DOHH2 (cell line): ENCODE results near the gene ETV6.

Source experiments
- H3F3A ChIP-seq: fragments of 200-600 bp; sonication (generic), shearing (Covaris generic); 2 replicates; pipeline ENCODE4 v1.6.0; 2016; ENCODE audit warnings: antibody characterized with exemption, mild to moderate bottlenecking; ENCODE audit not compliant: control insufficient read depth, insufficient read depth
- H3K27ac ChIP-seq: fragments of 200-600 bp; sonication (generic); 2 replicates; pipeline ENCODE4 v1.5.1; 2014; ENCODE audit warnings: low read depth, mild to moderate bottlenecking, low read length, moderate library complexity
- H3K27me3 ChIP-seq: fragments of 200-600 bp; sonication (generic); 2 replicates; pipeline ENCODE4 v1.6.1; 2014; ENCODE audit warnings: mild to moderate bottlenecking, low read length, mixed read lengths; ENCODE audit not compliant: control insufficient read depth
- H3K36me3 ChIP-seq: fragments of 200-600 bp; sonication (generic); 2 replicates; pipeline ENCODE4 v1.6.1; 2014; ENCODE audit warnings: mild to moderate bottlenecking, low read length, moderate library complexity, mixed read lengths; ENCODE audit not compliant: control insufficient read depth
- H3K4me1 ChIP-seq: fragments of 200-600 bp; sonication (generic); 2 replicates; pipeline ENCODE4 v1.6.1; 2014; ENCODE audit warnings: mild to moderate bottlenecking, low read length, mixed read lengths; ENCODE audit not compliant: control insufficient read depth
- H3K4me2 ChIP-seq: fragments of 200-600 bp; sonication (generic); 2 replicates; pipeline ENCODE4 v1.6.0; 2014; ENCODE audit warnings: mild to moderate bottlenecking, low read length, moderate library complexity
- H3K4me3 ChIP-seq: fragments of 200-600 bp; sonication (generic); 2 replicates; pipeline ENCODE4 v1.5.1; 2014; ENCODE audit warnings: mild to moderate bottlenecking, low read length, mixed read lengths
- H3K79me2 ChIP-seq: fragments of 200-600 bp; sonication (generic); 2 replicates; pipeline ENCODE4 v1.6.1; 2014; ENCODE audit warnings: mild to moderate bottlenecking, low read length, mixed read lengths; ENCODE audit not compliant: control insufficient read depth
- H3K9me2 ChIP-seq: fragments of 200-600 bp; sonication (generic); replicated peaks from 2 replicates; pipeline ENCODE4 v1.6.1; 2014; ENCODE audit warnings: mild to moderate bottlenecking, low read length, mixed read lengths; ENCODE audit not compliant: control insufficient read depth
- H3K9me3 ChIP-seq: fragments of 200-600 bp; sonication (generic); 2 replicates; pipeline ENCODE4 v1.6.1; 2014; ENCODE audit warnings: antibody characterized with exemption, low read length, mixed read lengths; ENCODE audit not compliant: control insufficient read depth, insufficient read depth
- H4K20me1 ChIP-seq: fragments of 200-600 bp; sonication (generic); 2 replicates; pipeline ENCODE4 v1.6.0; 2014; ENCODE audit warnings: low read depth, mild to moderate bottlenecking, antibody characterized with exemption, low read length, moderate library complexity; ENCODE audit not compliant: control insufficient read depth, insufficient read depth
- EZH2phosphoT487 ChIP-seq: fragments of 200-600 bp; sonication (generic); IDR thresholded peaks from 2 replicates; pipeline ENCODE4 v1.6.1; 2017; ENCODE audit warnings: borderline replicate concordance, mild to moderate bottlenecking, antibody characterized with exemption, low read length, moderate library complexity, mixed read lengths
- TF ChIP-seq, protein P1 (sequence below): fragments of 200-600 bp; sonication (generic); IDR thresholded peaks from one replicate; pipeline ENCODE4 v1.5.1; 2014; ENCODE audit warnings: antibody characterized with exemption, mild to moderate bottlenecking, low read depth, low read length; ENCODE audit not compliant: poor library complexity, severe bottlenecking

ETV6 gene

DNA sequence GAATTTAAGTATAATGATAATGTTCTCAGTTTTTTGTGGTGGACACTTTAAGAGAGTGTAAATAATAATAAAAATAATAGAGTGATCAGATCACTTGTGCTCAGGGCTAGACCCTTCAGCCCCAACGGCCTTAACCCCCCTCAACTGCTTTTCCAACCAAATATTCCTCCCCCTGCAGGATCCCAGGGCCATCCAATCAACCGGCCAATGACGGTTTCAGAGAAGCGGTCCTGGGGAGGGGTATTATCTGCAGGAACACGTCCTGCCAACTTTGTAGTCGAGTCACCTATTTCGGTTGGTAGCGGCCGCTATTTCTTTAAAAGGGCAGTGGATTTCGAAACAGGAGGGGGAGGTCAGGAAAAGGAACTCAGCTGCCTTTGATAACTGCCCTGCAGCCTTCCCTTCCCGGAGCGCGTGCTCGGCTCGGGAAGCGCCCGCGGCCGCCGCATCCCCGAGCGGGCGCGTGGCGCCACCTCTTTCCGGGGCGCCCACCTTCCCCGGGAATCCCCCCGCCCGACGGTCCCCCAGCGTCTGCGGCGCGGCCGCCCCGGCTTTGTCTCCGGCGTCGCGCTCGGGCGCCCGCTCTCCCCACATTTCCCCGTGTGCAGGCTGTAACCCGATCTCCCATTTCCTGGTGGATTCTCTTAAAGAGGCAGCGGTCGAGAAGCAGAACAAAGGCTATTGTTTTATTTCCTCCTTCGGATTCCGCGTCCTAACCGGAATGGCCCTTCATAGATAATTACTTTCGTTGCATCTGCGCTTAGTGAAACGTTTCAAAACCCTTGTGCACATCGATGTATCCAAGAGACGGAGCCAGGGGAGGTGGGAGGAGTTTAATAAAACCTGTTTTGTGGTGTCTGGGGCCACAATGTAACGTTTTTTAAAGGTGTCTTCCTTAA, 711 bp upstream of the ETV6 start:
- Histone ChIP-seq H3F3A (peaks cover 29% of the 10 kb centered on the region), H3K36me3 (no peaks in the 10 kb centered on the region), H3K9me3 (no peaks in the 10 kb centered on the region), H3K9me2 (no peaks in the 10 kb centered on the region), H3K4me2 (peak overlapping the region; percentile 72), H3K27ac (peak overlapping the region; percentile 68), H3K4me3 (peak overlapping the region; percentile 83), H3K4me1 (peaks cover 37% of the 10 kb centered on the region), H3K79me2 (peaks cover 25% of the 10 kb centered on the region), H4K20me1 (no peaks in the 10 kb centered on the region), H3K27me3 (peaks cover 17% of the 10 kb centered on the region)
- TF ChIP-seq, protein P1, sequence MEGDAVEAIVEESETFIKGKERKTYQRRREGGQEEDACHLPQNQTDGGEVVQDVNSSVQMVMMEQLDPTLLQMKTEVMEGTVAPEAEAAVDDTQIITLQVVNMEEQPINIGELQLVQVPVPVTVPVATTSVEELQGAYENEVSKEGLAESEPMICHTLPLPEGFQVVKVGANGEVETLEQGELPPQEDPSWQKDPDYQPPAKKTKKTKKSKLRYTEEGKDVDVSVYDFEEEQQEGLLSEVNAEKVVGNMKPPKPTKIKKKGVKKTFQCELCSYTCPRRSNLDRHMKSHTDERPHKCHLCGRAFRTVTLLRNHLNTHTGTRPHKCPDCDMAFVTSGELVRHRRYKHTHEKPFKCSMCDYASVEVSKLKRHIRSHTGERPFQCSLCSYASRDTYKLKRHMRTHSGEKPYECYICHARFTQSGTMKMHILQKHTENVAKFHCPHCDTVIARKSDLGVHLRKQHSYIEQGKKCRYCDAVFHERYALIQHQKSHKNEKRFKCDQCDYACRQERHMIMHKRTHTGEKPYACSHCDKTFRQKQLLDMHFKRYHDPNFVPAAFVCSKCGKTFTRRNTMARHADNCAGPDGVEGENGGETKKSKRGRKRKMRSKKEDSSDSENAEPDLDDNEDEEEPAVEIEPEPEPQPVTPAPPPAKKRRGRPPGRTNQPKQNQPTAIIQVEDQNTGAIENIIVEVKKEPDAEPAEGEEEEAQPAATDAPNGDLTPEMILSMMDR = no peak
- no peak for TF ChIP-seq EZH2phosphoT487

DNA sequence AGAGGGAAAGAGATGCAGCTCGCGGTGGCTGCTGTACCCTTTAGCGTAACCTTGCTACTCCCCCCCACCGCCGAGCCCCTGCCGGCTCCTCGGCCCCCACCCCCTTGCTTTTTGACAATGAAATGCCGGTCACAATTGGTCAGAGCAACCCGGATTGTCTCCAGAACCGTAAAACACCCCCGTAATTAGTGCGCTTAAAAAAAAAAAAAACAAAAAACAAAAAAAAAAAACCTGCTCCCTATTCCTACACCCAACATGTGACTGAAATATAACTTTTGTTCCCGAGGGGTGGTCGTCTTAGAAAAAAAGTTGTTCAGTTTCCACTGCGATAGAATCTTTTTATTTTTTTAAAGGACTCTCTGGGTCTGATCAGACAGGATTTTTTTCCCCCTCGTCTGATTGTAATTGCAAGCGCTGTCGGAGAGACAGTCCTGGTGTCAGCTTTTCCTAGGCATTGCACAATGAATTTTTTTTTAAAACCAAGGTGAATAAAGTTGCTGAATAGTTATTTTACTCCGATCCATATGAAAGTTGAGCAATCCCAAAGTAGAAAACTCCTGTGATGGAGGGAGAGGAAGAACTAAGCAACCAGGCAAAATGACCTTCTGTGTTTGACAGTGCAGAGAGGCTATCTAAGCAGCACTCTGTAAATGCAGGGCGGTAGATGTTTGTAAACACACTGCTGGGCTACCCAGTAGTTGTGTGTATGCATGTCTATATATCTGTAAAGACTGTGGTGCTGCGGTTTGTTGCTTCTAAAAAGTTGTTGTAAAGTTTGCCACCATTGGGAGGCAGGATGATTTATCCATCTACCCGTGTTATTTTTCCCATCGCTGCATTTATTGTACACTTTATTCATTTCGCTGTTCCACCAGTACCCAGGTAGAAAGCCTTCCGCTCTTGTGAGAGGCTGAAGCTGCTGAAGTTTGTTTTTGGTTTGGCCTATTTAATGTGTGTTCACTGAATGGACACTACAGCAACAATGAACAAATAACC, 1.1 kb downstream of the ETV6 start:
- no peak for TF ChIP-seq EZH2phosphoT487
- TF ChIP-seq, protein P1 = peak; percentile 20
- peak overlapping the region; percentile 80 for H3K4me2 ChIP-seq
- peak overlapping the region; percentile 92 for H3K4me3 ChIP-seq
- peaks cover 29% of the 10 kb centered on the region for H3F3A ChIP-seq
- no peaks in the 10 kb centered on the region for H3K36me3 ChIP-seq
- no peaks in the 10 kb centered on the region for H4K20me1 ChIP-seq
- H3K4me1 ChIP-seq = peaks cover 52% of the 10 kb centered on the region
- H3K9me2 ChIP-seq = no peaks in the 10 kb centered on the region
- peak overlapping the region; percentile 63 for H3K27ac ChIP-seq
- H3K79me2 ChIP-seq = peaks cover 38% of the 10 kb centered on the region
- peaks cover 17% of the 10 kb centered on the region for H3K27me3 ChIP-seq
- H3K9me3 ChIP-seq = no peaks in the 10 kb centered on the region

DNA sequence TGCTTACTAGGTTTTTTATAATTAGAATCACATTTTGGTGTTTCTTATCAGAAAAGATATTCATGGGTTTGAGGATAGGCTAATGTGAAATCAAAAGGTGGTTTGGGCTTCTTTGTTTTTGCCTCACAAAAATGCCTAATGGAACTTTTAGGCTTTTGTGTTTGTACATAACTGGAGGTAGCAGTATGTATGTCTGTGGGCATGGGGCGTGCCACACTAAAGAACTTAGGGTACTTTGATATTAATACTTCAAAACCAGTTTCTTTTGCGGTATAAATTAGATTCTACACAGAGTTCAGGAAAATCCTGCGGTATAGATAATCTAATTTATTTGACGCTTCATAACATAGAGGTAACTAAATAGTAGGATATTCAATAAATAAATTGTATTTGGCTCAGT, 1.9 kb downstream of the ETV6 start:
- H3K36me3 ChIP-seq = no peaks in the 10 kb centered on the region
- peak overlapping the region; percentile 92 for H3K4me3 ChIP-seq
- no peaks in the 10 kb centered on the region for H3K9me2 ChIP-seq
- no peak overlapping the region for H3K27ac ChIP-seq
- peak overlapping the region; percentile 80 for H3K4me2 ChIP-seq
- no peaks in the 10 kb centered on the region for H3K9me3 ChIP-seq
- H3K4me1 ChIP-seq = peaks cover 52% of the 10 kb centered on the region
- peaks cover 17% of the 10 kb centered on the region for H3K27me3 ChIP-seq
- TF ChIP-seq, protein P1 = no peak
- no peak for TF ChIP-seq EZH2phosphoT487
- peaks cover 26% of the 10 kb centered on the region for H3F3A ChIP-seq
- no peaks in the 10 kb centered on the region for H4K20me1 ChIP-seq
- H3K79me2 ChIP-seq = peaks cover 39% of the 10 kb centered on the region
